ENCODE data around the gene FSTL5. TPM values are rescaled to one million over a fixed set of nuclear protein-coding genes. Genes with fewer than 3 reads are reported as not detected.
A peak's percentile ranks its signal among the peaks of the same experiment; 100 is the strongest.

The FSTL5 gene
- total and polyA plus RNA-seq, 10 of the 15 experiments (the other 5 are each of a cell fraction or from before 2014, with no cell fraction given) = 0.04 to 2.4 (median 0.08) TPM; not detected in 4

DNA sequence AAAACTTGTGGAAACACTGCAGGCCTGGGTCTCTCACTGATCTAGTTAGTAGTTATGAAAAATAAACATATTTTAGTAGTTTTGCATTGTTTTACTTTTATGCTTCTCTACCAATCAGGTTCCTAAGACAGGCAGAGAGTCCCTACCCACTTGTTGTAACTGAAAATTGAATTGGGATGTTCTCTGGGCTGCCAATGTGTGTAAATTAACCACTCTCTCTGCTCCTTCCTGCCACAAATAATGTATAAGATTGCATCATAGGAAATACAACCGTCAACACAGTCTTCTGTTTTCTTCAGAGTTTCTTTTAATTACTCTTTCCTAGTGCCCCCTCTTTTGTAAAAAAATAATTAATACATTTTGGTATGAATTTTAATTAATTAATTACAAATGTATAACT lies 677.3 kb downstream of the FSTL5 start:
- H3K4me2 ChIP-seq (ENCODE audit: control insufficient read depth, insufficient read depth) = no peak overlapping the region
- H3K9me3 ChIP-seq (replicated peaks; ENCODE audit: control insufficient read depth, insufficient read depth, low read length) = no peaks in the 10 kb centered on the region
- no peak overlapping the region for H3K27ac ChIP-seq (ENCODE audit: control insufficient read depth, insufficient read depth)
- FAIRE-seq (no peak), ATAC-seq (peak; percentile 31; the same call in 2 of the 3 replicates), DNase-seq (ENCODE audit: low read depth, low spot score) (no peak)
- ChIA-PET CTCF (no interaction called here), RAD21 (ENCODE audit: unreplicated experiment) (no interaction called here), SMC1A (ENCODE audit: uncharacterized antibody, unreplicated experiment) (no interaction called here), POLR2A (no interaction called here)
- no peaks in the 10 kb centered on the region for H3K79me2 ChIP-seq (ENCODE audit: control insufficient read depth, insufficient read depth, low read length)
- no peaks in the 10 kb centered on the region for H3K36me3 ChIP-seq (ENCODE audit: control insufficient read depth in 2 of 2, insufficient read depth in 2 of 2, low read length in 1 of 2)
- H4K20me1 ChIP-seq (ENCODE audit: control insufficient read depth, insufficient read depth) = no peaks in the 10 kb centered on the region
- no peak overlapping the region for H3K4me3 ChIP-seq
- 0% methylated on average over 1 of the region's 1 CpG for WGBS (ENCODE audit: insufficient coverage, insufficient replicate concordance, low lambda C conversion rate, missing lambda C conversion rate)
- no peak overlapping the region for H2AFZ ChIP-seq (ENCODE audit: control insufficient read depth, low read depth, low read length)
- intact Hi-C loops (cut with micrococcal nuclease; ENCODE audit: unreplicated experiment) = no loop called here
- BruUV-seq (replicated peaks) = no TSS peak
- no peaks in the 10 kb centered on the region for H3K27me3 ChIP-seq (replicated peaks in 1 of 2; ENCODE audit: control insufficient read depth in 2 of 2, insufficient read depth in 2 of 2, low read length in 1 of 2)
- TF ChIP-seq GABPA (IDR thresholded peaks at IDR 0.05; ENCODE audit: low read depth) (no peak), RAD21 (IDR thresholded peaks at IDR 0.05; ENCODE audit: insufficient read depth, low read depth, low read length) (no peak), CBX3 (IDR thresholded peaks at IDR 0.05; ENCODE audit: borderline replicate concordance, low read depth) (no peak), SREBF2 (IDR thresholded peaks at IDR 0.05; ENCODE audit: low read length) (no peak), MTA3 (IDR thresholded peaks at IDR 0.05; ENCODE audit: borderline replicate concordance, low read length) (no peak), MXI1 (IDR thresholded peaks at IDR 0.05; ENCODE audit: low read depth, low read length) (no peak), MEF2A (IDR thresholded peaks at IDR 0.05; ENCODE audit: insufficient read depth, low read depth, low read length) (no peak), RELA (IDR thresholded peaks at IDR 0.05; ENCODE audit: borderline replicate concordance, partially characterized antibody) (no peak)
- TF ChIP-seq, protein P1, sequence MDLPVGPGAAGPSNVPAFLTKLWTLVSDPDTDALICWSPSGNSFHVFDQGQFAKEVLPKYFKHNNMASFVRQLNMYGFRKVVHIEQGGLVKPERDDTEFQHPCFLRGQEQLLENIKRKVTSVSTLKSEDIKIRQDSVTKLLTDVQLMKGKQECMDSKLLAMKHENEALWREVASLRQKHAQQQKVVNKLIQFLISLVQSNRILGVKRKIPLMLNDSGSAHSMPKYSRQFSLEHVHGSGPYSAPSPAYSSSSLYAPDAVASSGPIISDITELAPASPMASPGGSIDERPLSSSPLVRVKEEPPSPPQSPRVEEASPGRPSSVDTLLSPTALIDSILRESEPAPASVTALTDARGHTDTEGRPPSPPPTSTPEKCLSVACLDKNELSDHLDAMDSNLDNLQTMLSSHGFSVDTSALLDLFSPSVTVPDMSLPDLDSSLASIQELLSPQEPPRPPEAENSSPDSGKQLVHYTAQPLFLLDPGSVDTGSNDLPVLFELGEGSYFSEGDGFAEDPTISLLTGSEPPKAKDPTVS (IDR thresholded peaks at IDR 0.05; ENCODE audit: low read depth, low read length) = no peak
- TF ChIP-seq, protein P2, sequence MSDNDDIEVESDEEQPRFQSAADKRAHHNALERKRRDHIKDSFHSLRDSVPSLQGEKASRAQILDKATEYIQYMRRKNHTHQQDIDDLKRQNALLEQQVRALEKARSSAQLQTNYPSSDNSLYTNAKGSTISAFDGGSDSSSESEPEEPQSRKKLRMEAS (IDR thresholded peaks at IDR 0.05; ENCODE audit: low read depth, low read length) = no peak
- no peaks in the 10 kb centered on the region for H3K4me1 ChIP-seq (ENCODE audit: control insufficient read depth, insufficient read depth, low read length)
- no peak overlapping the region for H3K9ac ChIP-seq (ENCODE audit: control insufficient read depth, insufficient read depth, low read length)
- in situ Hi-C loops (cut with MboI) = no loop called here

Data from GM12878 (cell line).